Duodenal mucosa (tissue), 2 donors: ENCODE data around the gene FAM13A.

Experiments
- H3K27ac ChIP-seq: one replicate; pipeline ENCODE4 v1.7.0; 2013; ENCODE audit warnings: low read depth, low read length
- H3K27me3 ChIP-seq, 2 donors: one replicate each; pipeline ENCODE4 v1.7.0; 2013; ENCODE audit warnings: low read length in 2 of 2, control low read depth in 1 of 2; ENCODE audit not compliant: insufficient read depth in 2 of 2, control insufficient read depth in 1 of 2
- H3K36me3 ChIP-seq, 2 donors: one replicate each; pipeline ENCODE4 v1.7.0; 2013; ENCODE audit warnings: low read length in 2 of 2, control low read depth in 1 of 2; ENCODE audit not compliant: insufficient read depth in 2 of 2, control insufficient read depth in 1 of 2
- H3K4me1 ChIP-seq, 2 donors: one replicate each; pipeline ENCODE4 v1.7.0; 2013; ENCODE audit warnings: low read length in 2 of 2, control low read depth in 1 of 2; ENCODE audit not compliant: insufficient read depth in 2 of 2, control insufficient read depth in 1 of 2
- H3K4me3 ChIP-seq, 2 donors: one replicate each; pipeline ENCODE4 v1.7.0; 2013; ENCODE audit warnings: low read length in 2 of 2, low read depth in 1 of 2
- H3K9ac ChIP-seq, 2 donors: one replicate each; pipeline ENCODE4 v1.7.0; 2013; ENCODE audit warnings: low read length in 2 of 2, low read depth in 1 of 2
- H3K9me3 ChIP-seq, 2 donors: one replicate each; pipeline ENCODE4 v1.7.0; 2013; ENCODE audit warnings: low read length in 2 of 2, control low read depth in 1 of 2; ENCODE audit not compliant: control insufficient read depth in 1 of 2

FAM13A gene

DNA sequence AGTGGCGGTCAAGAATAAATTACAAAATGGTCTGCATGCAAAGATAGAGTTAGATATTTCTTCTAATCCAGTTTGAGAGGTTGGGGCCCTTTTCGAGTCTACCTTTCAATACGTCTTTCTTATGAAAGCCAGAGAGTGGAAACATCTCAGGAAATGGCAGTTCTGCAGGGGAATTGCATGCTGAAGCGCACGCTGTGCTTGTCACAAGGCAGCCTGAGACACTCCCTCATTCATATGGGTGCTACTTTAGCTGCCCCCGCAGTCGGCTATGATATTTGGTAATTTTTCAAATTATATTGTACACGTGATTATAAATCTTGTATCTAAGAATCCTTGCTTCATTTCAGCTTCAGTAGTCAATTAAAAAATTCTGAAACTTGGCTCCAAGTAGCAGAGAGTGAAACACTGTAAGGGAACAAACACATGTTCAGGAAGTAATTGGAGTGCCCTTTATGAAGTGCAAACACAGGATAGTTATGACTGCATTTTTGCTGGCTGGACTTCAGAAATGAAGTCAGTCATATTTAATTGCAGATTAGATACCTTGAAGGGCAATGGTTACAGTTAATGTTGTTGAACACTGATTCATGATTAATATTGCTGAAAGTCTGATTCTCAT, 213.8 kb downstream of the FAM13A start:
- peak overlapping the region in 1 of 2 donors; percentile 31 for H3K9ac ChIP-seq
- H3K4me1 ChIP-seq = peaks cover 5 to 18% of the 10 kb centered on the region in 2 donors
- H3K27ac ChIP-seq = peak overlapping the region; percentile 46
- peak overlapping the region; percentile 5 to 12 for H3K4me3 ChIP-seq
- no peaks in the 10 kb centered on the region for H3K9me3 ChIP-seq
- H3K27me3 ChIP-seq = no peaks in the 10 kb centered on the region
- H3K36me3 ChIP-seq = no peaks in the 10 kb centered on the region

DNA sequence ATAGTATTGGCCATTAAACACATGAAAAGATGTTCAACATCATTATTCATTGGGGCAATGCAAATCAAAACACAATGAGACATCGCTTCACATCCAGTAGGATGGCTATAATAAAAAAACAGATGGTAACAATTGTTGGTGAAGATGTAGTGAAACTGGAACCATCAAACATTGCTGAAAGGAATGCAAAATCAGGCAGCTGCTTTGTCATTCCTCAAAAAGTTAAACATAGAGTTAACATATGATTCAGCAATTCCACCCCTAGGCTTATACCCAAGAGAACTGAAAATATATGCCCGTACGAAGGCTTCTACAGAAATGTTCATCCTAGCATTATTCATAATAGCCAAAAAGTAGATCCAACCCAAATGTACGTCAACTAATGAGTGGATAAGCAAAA, 215.3 kb downstream of the FAM13A start:
- Histone ChIP-seq H3K9ac (no peak overlapping the region), H3K36me3 (no peaks in the 10 kb centered on the region), H3K27me3 (no peaks in the 10 kb centered on the region), H3K27ac (no peak overlapping the region), H3K4me3 (no peak overlapping the region), H3K9me3 (no peaks in the 10 kb centered on the region), H3K4me1 (peaks cover 5 to 18% of the 10 kb centered on the region in 2 donors)

DNA sequence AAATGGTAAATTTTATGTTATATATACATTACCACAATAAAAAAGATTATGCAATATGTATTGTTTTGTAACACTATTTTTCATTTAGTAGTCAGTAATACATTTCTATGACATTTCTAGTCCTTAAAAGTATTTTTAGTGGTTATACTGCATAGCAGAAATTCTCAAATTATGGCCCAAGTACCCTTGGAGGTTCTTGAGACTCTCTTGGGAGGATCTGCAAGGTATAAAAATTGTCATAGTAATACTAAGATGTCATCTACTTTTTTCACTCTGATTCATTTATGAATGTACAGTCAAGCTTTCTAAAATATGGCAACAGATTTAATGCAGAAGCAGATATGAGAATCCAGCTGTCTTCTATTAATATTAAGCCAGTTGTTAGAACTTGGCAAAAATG, 220.8 kb downstream of the FAM13A start:
- no peaks in the 10 kb centered on the region for H3K36me3 ChIP-seq
- no peak overlapping the region for H3K4me3 ChIP-seq
- H3K27me3 ChIP-seq = no peaks in the 10 kb centered on the region
- H3K9me3 ChIP-seq = no peaks in the 10 kb centered on the region
- H3K9ac ChIP-seq = no peak overlapping the region
- no peak overlapping the region for H3K27ac ChIP-seq
- peaks cover 0 to under 1% of the 10 kb centered on the region in 2 donors for H3K4me1 ChIP-seq

DNA sequence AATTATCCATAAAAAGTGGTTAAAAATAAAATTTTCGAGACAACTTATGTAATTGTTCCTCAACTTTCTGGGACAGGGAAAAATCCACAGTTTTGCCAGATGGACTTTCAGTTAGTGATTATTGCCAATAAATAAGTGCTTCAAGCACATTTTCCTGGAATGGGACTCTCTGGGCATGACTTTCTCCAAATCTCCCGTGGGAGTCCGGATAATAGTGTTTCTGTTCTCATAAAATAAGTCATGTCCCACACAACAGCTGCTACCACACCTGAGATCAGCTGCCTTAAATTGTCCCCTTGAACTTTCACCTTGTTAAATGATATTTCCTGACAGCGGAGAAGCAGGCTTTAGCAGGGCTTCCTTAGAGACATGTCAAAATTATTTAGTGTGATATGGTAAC, 226.0 kb downstream of the FAM13A start:
- H3K9me3 ChIP-seq = no peaks in the 10 kb centered on the region
- no peaks in the 10 kb centered on the region for H3K27me3 ChIP-seq
- H3K27ac ChIP-seq = no peak overlapping the region
- no peaks in the 10 kb centered on the region for H3K36me3 ChIP-seq
- no peak overlapping the region for H3K4me3 ChIP-seq
- H3K9ac ChIP-seq = no peak overlapping the region
- peaks cover 0 to 5% of the 10 kb centered on the region in 2 donors for H3K4me1 ChIP-seq

DNA sequence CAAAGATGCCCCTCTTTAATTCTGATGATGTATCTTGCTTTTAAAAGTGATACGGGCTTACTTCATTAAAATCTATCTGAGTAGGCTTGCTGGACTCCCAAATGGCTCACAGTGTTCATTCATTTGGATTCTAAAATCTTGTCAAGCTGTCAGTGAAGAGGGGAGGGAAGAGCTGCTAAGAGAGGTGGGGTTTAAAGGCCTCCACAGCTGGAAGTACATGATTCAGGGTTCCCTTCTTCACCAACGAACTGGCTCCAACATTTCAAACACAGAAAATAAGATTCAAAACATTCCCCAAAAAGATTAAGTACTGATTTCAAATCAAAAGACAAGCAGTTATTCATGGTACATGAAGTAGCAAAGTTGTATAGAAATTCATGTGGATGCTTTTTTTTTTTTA, 226.4 kb downstream of the FAM13A start:
- Histone ChIP-seq H3K27ac (no peak overlapping the region), H3K36me3 (no peaks in the 10 kb centered on the region), H3K27me3 (no peaks in the 10 kb centered on the region), H3K9me3 (no peaks in the 10 kb centered on the region), H3K4me1 (peaks cover 0 to 5% of the 10 kb centered on the region in 2 donors), H3K4me3 (no peak overlapping the region), H3K9ac (no peak overlapping the region)

DNA sequence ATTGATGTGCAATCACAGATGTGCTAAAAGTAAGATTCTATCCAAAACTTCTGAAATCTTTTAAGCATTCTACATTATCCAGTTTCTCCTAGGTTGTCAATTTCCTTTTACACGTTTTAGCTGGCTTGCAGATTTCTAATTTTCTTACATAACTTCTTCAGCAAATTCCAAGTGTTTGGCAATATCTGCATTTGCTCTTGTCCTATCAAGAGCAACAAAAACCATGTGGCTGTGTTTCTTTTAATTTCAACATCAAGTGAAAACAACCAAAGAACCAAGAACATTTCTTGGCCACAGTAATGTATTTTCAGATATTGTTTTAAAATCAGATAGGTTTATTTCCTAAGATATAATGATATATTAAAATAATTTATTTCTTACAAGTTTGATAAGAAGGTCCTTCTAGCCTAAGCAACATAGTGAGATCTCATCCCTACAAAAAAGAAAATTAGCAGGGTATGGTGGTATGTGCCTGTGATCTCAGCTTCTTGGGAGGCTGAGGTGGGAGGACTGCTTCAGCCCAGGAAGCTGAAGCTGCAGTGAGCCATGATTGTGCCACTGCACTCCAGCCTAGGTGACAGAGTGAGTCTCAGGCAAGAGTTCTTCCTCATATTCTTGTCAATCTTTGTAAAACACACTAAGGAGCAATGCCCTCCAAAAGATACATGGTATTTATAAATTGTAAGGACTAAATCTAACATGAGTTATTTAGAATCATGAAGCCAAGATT, 228.0 kb downstream of the FAM13A start:
- Histone ChIP-seq H3K4me3 (no peak overlapping the region), H3K27me3 (no peaks in the 10 kb centered on the region), H3K4me1 (peaks cover 0 to 5% of the 10 kb centered on the region in 2 donors), H3K9me3 (no peaks in the 10 kb centered on the region), H3K27ac (no peak overlapping the region), H3K36me3 (no peaks in the 10 kb centered on the region), H3K9ac (no peak overlapping the region)

DNA sequence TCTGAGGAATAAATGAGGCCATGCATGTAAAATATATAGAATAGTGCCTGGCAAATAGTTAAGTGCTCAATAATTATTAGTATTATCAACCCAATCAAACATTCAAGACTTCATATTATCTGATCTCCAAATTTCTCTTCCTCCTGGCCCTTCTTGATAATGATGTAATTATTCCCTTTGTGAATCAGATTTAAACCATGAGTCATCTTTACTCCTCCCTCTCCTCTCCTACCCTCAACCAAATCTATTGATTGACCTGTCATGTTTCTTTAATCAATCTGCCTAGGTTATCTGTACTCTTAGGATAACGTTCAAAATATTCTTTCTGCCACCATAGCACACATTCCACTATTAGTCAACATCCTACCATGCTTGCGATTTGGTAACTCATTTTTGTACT, 229.5 kb downstream of the FAM13A start:
- no peaks in the 10 kb centered on the region for H3K36me3 ChIP-seq
- H3K27me3 ChIP-seq = no peaks in the 10 kb centered on the region
- H3K9ac ChIP-seq = no peak overlapping the region
- H3K27ac ChIP-seq = no peak overlapping the region
- H3K4me1 ChIP-seq = peaks cover 0 to 5% of the 10 kb centered on the region in 2 donors
- H3K9me3 ChIP-seq = no peaks in the 10 kb centered on the region
- H3K4me3 ChIP-seq = no peak overlapping the region

DNA sequence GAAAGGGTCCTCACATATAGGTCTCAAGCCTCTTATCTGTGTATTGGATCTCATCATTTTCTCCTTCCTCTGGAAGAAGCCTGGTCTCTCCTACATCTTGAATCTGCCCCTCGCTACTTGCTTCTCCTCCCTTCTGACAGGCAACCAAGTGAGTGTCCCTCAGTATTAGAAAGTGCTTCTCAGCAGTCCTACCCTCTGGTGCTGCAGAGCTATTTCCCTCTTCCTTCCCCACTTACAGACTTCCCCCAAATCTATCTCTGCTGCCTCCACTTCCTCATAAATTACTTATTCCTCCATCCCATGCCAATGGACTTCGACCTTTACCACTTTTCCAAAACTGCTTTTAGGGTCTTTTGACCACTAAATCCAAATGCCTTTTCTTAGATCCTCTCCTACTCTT, 230.2 kb downstream of the FAM13A start:
- H3K9me3 ChIP-seq = no peaks in the 10 kb centered on the region
- H3K9ac ChIP-seq = no peak overlapping the region
- peaks cover 0 to 5% of the 10 kb centered on the region in 2 donors for H3K4me1 ChIP-seq
- H3K4me3 ChIP-seq = no peak overlapping the region
- no peak overlapping the region for H3K27ac ChIP-seq
- H3K27me3 ChIP-seq = no peaks in the 10 kb centered on the region
- H3K36me3 ChIP-seq = no peaks in the 10 kb centered on the region

DNA sequence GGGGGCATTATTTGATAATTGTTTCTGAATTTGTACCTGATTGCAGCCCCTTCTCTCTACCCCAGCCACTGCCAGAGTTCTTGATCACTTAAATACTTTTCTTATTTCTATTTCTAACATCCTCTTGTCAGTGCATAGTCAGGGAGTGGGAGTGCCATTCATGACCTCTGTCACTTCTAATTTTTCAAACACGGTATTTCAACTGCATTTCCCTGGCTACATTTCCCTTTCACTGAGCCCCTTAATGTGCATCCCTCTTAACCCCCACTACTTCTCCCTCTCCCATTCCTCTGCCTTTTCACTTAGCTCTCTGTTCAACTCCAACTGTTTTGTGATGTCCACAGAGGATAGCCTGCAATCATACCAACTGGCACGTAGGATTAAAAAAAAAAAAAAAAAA, 231.1 kb downstream of the FAM13A start:
- Histone ChIP-seq H3K9ac (no peak overlapping the region), H3K4me1 (peaks cover 0 to 1% of the 10 kb centered on the region in 2 donors), H3K9me3 (no peaks in the 10 kb centered on the region), H3K4me3 (no peak overlapping the region), H3K36me3 (no peaks in the 10 kb centered on the region), H3K27me3 (no peaks in the 10 kb centered on the region), H3K27ac (no peak overlapping the region)

DNA sequence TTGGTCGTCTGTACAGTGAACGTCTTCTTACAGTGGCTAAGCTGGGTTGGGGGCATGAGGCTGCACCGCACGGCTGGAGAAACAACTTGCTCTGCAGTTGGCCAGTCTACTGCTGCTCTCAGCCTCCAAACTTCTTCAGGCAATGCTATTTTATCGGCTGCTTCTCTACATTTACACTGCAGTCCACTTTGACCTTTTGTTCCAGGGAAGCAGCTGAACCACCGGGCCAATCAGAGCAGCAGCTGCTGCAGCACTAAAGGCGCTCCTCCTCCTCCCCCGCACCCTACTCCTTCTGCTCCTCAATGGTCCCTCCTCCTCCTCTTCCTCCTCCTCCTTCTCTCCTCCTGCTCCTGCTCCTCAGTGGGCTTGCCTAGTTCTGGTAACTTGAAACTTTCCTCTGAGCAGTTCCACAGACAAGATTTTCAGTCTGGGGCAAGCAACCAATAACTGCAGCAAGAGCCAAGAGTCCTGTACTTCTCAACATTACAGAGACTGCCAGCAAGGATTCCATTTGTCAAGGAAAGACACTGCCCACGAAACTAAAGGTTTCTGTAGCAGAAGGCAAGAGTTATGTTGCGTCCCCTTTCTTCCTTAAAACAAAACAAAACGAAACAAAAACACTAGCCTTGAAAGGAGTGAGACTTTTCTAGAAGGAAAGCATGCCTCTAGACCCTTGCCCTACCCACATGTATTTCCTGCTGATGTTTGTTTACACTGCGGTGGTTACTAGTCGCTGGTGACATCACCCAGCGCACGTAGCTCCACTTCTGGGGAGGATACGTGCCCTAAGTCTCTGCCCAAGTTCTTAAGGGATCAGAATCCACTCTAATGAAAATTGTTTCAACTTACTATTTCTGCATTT, 233.7 kb downstream of the FAM13A start:
- no peaks in the 10 kb centered on the region for H3K27me3 ChIP-seq
- H3K9ac ChIP-seq = peak overlapping the region; percentile 48 to 84
- peak overlapping the region; percentile 87 to 89 for H3K4me3 ChIP-seq
- H3K27ac ChIP-seq = peak overlapping the region; percentile 90
- no peaks in the 10 kb centered on the region for H3K36me3 ChIP-seq
- peaks cover 18 to 20% of the 10 kb centered on the region in 2 donors for H3K4me1 ChIP-seq
- no peaks in the 10 kb centered on the region for H3K9me3 ChIP-seq
